MM.1S (cell line): ENCODE results near the gene EPB41L4B.

Source experiments
- DNase-seq: peaks from one replicate; pipeline ENCODE4 v3.0.0-alpha.2; 2015
- H2AFZ ChIP-seq: fragments of 300-600 bp; sonication (generic); 2 replicates; pipeline ENCODE4 v1.6.0; 2016; ENCODE audit warnings: antibody characterized with exemption, low read length
- H3F3A ChIP-seq: fragments of 300-600 bp; sonication (generic); 2 replicates; pipeline ENCODE4 v1.6.1; 2016; ENCODE audit warnings: mild to moderate bottlenecking, antibody characterized with exemption, low read length, moderate library complexity, mixed read lengths; ENCODE audit not compliant: insufficient read depth
- H3K27ac ChIP-seq: fragments of 300-600 bp; sonication (generic); 2 replicates; pipeline ENCODE4 v1.5.1; 2016; ENCODE audit warnings: mild to moderate bottlenecking, low read length
- H3K27me3 ChIP-seq: fragments of 300-600 bp; sonication (generic); replicated peaks from 2 replicates; pipeline ENCODE4 v1.6.0; 2016; ENCODE audit warnings: low read length; ENCODE audit not compliant: insufficient read depth
- H3K36me3 ChIP-seq: fragments of 300-600 bp; sonication (generic); replicated peaks from 2 replicates; pipeline ENCODE4 v1.6.1; 2016; ENCODE audit warnings: mild to moderate bottlenecking, low read length, mixed read lengths; ENCODE audit not compliant: insufficient read depth
- H3K4me1 ChIP-seq: fragments of 300-600 bp; sonication (generic); 2 replicates; pipeline ENCODE4 v1.6.1; 2016; ENCODE audit warnings: low read length, mixed read lengths
- H3K4me2 ChIP-seq: fragments of 300-600 bp; sonication (generic); 2 replicates; pipeline ENCODE4 v1.6.0; 2016; ENCODE audit warnings: low read depth, low read length
- H3K4me3 ChIP-seq: fragments of 300-600 bp; sonication (generic); 2 replicates; pipeline ENCODE4 v1.5.1; 2016; ENCODE audit warnings: low read length, mixed read lengths
- H3K79me2 ChIP-seq: fragments of 300-600 bp; sonication (generic); 2 replicates; pipeline ENCODE4 v1.6.1; 2016; ENCODE audit warnings: mixed run types, low read length, mixed read lengths
- H3K9ac ChIP-seq: fragments of 300-600 bp; sonication (generic); 2 replicates; pipeline ENCODE4 v1.6.1; 2016; ENCODE audit warnings: low read length, mixed read lengths
- H3K9me2 ChIP-seq: fragments of 300-600 bp; sonication (generic); replicated peaks from 2 replicates; pipeline ENCODE4 v1.6.1; 2016; ENCODE audit warnings: mild to moderate bottlenecking, low read length, mixed read lengths; ENCODE audit not compliant: insufficient read depth
- H3K9me3 ChIP-seq: fragments of 300-600 bp; sonication (generic); replicated peaks from 2 replicates; pipeline ENCODE4 v1.6.1; 2016; ENCODE audit warnings: mild to moderate bottlenecking, low read length, mixed read lengths; ENCODE audit not compliant: insufficient read depth
- H4K20me1 ChIP-seq: fragments of 300-600 bp; sonication (generic); 2 replicates; pipeline ENCODE4 v1.6.1; 2016; ENCODE audit warnings: mild to moderate bottlenecking, low read length, moderate library complexity, mixed read lengths; ENCODE audit not compliant: insufficient read depth
- EZH2 ChIP-seq: fragments of 300-600 bp; sonication (generic); optimal IDR thresholded peaks from 2 replicates; pipeline ENCODE3; 2017; ENCODE audit warnings: low read depth, mild to moderate bottlenecking, antibody characterized with exemption, low read length, mixed read lengths
- EZH2phosphoT487 ChIP-seq: fragments of 300-600 bp; sonication (generic); IDR thresholded peaks from 2 replicates; pipeline ENCODE4 v1.6.1; 2018; ENCODE audit warnings: antibody characterized with exemption, low read length
- TF ChIP-seq, protein P1 (sequence below): fragments of 300-600 bp; sonication (generic); IDR thresholded peaks from 2 replicates; pipeline ENCODE4 v1.5.1; 2016; ENCODE audit warnings: antibody characterized with exemption, low read length, mixed read lengths

The EPB41L4B gene

DNA sequence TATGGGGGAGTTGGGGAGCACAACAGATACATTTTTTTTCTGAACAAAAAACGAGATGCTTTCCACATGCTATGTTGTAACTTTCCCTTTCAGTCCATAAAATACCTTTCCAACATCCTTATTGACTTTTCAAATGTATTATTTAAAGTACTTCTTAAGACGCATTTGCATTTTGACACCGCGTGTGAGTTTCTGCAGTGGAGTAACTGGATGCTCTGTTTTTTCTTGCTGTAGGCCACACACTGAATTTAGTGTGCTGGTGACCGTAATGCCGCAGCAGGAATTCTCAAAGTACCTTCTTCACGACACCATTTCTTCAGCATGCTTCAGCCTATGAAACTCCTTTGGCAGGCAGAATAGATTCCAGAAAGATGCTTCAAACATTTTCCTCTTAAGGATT lies 14.3 kb upstream of the EPB41L4B start:
- TF ChIP-seq, protein P1, sequence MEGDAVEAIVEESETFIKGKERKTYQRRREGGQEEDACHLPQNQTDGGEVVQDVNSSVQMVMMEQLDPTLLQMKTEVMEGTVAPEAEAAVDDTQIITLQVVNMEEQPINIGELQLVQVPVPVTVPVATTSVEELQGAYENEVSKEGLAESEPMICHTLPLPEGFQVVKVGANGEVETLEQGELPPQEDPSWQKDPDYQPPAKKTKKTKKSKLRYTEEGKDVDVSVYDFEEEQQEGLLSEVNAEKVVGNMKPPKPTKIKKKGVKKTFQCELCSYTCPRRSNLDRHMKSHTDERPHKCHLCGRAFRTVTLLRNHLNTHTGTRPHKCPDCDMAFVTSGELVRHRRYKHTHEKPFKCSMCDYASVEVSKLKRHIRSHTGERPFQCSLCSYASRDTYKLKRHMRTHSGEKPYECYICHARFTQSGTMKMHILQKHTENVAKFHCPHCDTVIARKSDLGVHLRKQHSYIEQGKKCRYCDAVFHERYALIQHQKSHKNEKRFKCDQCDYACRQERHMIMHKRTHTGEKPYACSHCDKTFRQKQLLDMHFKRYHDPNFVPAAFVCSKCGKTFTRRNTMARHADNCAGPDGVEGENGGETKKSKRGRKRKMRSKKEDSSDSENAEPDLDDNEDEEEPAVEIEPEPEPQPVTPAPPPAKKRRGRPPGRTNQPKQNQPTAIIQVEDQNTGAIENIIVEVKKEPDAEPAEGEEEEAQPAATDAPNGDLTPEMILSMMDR = no peak
- no peak for TF ChIP-seq EZH2
- no peak for TF ChIP-seq EZH2phosphoT487
- no peaks in the 10 kb centered on the region for H3K9me2 ChIP-seq
- H3K4me3 ChIP-seq = no peak overlapping the region
- no peak overlapping the region for H3K9ac ChIP-seq
- DNase-seq = no peak
- no peaks in the 10 kb centered on the region for H3K9me3 ChIP-seq
- no peaks in the 10 kb centered on the region for H3F3A ChIP-seq
- no peaks in the 10 kb centered on the region for H3K79me2 ChIP-seq
- no peak overlapping the region for H2AFZ ChIP-seq
- H3K4me2 ChIP-seq = no peak overlapping the region
- H4K20me1 ChIP-seq = no peaks in the 10 kb centered on the region
- no peaks in the 10 kb centered on the region for H3K27me3 ChIP-seq
- H3K4me1 ChIP-seq = no peaks in the 10 kb centered on the region
- no peak overlapping the region for H3K27ac ChIP-seq
- no peaks in the 10 kb centered on the region for H3K36me3 ChIP-seq

DNA sequence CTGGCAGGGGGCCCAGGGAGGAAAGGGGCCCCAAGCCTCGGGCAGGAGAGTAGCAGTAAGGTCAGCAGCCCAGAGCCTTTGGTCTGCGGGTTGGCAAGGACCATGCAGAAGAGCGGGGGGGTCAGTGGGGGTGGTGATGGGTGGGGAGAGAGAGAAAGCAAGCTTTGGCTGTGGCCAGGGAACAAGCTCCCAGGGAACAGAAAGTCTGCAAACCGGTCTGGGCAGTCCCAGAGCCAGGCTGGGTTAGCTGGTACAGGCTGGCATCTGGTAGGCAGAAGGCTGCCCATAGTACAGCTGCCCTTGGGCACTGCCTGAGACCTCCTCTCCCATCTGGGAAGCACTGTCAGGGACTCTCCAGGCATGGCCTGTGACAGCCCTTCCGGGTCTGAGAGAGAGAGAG lies 10.5 kb upstream of the EPB41L4B start:
- Histone ChIP-seq H3F3A (no peaks in the 10 kb centered on the region), H3K36me3 (no peaks in the 10 kb centered on the region), H3K4me2 (no peak overlapping the region), H3K27me3 (no peaks in the 10 kb centered on the region), H3K9me3 (no peaks in the 10 kb centered on the region), H3K9ac (no peak overlapping the region), H3K79me2 (no peaks in the 10 kb centered on the region), H3K4me1 (no peaks in the 10 kb centered on the region), H3K27ac (no peak overlapping the region), H2AFZ (no peak overlapping the region), H3K9me2 (no peaks in the 10 kb centered on the region), H3K4me3 (no peak overlapping the region), H4K20me1 (no peaks in the 10 kb centered on the region)
- TF ChIP-seq EZH2phosphoT487 (no peak), EZH2 (no peak)
- TF ChIP-seq, protein P1 = no peak
- DNase-seq = no peak

DNA sequence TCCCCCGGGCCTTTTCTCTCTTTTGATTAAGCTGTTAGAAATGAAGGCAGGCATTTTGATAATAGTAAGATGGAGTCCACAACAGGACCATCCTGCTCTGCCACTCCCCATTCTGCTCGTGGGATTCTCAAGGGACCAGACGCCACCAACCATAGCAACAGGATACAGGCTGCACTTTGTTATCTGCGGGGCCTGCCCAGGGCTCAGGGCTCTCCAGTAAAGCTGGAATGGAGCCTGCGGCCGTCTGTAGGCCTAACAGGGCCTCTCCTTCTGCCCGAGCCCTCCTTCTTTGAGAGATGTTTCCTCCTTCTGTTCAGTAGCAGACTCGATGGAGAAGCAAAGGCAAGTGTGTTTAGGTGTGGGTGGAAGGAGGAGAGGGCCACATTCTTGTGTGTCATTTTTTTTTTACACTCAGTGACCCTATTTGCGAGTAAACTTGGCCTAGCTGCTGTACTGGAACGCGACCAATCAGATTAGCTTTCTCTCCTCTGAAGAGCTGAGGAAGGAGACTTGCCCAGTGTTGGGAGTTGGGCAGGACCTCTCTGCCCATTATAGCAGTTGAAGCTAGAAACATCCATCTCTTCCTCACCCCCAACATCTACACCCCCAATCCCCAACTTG lies 8.9 kb upstream of the EPB41L4B start:
- Histone ChIP-seq H3K9me2 (no peaks in the 10 kb centered on the region), H3K4me3 (no peak overlapping the region), H3K4me1 (no peaks in the 10 kb centered on the region), H3K36me3 (no peaks in the 10 kb centered on the region), H3K9ac (no peak overlapping the region), H3K79me2 (no peaks in the 10 kb centered on the region), H3K27me3 (no peaks in the 10 kb centered on the region), H2AFZ (no peak overlapping the region), H3F3A (no peaks in the 10 kb centered on the region), H4K20me1 (no peaks in the 10 kb centered on the region), H3K9me3 (no peaks in the 10 kb centered on the region), H3K27ac (no peak overlapping the region), H3K4me2 (no peak overlapping the region)
- DNase-seq = no peak
- TF ChIP-seq EZH2phosphoT487 (no peak), EZH2 (no peak)
- TF ChIP-seq, protein P1 = no peak
